Cardiac fibroblast (primary cell): ENCODE results near the gene SLC43A1.

Experiments used
- DNase-seq, 2 donors: peaks; one replicate each; pipeline versions ENCODE4 v3.0.0 to v3.0.0-alpha.2; 2010; ENCODE audit warnings: low read depth in 2 of 2
- H3K4me3 ChIP-seq, 2 donors: replicated peaks in 1 of 2; 1 replicate in 1 of 2; 2 replicates in 1 of 2; pipeline ENCODE4 v1.5.1; 2011; ENCODE audit warnings: low read depth in 2 of 2, low read length in 2 of 2, mild to moderate bottlenecking in 2 of 2, moderate library complexity in 1 of 2
- TF ChIP-seq, protein P1 (sequence below): IDR thresholded peaks from one replicate; pipeline ENCODE4 v1.5.1; 2011; ENCODE audit warnings: low read depth, mild to moderate bottlenecking, low read length, inconsistent platforms

Gene SLC43A1

DNA sequence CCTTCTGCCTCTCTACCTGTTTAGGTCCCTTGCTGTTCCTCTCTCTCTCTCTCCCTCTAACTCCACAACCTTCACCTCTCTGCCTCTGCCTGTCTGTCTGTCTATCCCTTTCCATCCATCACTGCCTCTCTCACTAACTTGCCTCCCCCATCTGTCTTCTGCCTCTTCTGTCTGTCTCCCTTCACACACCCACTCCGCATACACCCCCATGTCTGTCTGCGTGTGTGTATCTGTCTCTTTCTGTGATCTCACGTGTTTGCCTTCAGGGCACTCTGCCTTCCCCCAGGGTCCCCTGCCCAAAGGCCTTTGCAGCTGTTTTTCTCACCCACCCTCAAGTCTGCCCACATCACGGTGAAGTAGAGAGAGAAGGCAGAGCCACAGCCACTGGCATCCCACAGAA is 47.2 kb downstream of the SLC43A1 start:
- TF ChIP-seq, protein P1, sequence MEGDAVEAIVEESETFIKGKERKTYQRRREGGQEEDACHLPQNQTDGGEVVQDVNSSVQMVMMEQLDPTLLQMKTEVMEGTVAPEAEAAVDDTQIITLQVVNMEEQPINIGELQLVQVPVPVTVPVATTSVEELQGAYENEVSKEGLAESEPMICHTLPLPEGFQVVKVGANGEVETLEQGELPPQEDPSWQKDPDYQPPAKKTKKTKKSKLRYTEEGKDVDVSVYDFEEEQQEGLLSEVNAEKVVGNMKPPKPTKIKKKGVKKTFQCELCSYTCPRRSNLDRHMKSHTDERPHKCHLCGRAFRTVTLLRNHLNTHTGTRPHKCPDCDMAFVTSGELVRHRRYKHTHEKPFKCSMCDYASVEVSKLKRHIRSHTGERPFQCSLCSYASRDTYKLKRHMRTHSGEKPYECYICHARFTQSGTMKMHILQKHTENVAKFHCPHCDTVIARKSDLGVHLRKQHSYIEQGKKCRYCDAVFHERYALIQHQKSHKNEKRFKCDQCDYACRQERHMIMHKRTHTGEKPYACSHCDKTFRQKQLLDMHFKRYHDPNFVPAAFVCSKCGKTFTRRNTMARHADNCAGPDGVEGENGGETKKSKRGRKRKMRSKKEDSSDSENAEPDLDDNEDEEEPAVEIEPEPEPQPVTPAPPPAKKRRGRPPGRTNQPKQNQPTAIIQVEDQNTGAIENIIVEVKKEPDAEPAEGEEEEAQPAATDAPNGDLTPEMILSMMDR = no peak
- no peak for DNase-seq
- H3K4me3 ChIP-seq = no peak overlapping the region

DNA sequence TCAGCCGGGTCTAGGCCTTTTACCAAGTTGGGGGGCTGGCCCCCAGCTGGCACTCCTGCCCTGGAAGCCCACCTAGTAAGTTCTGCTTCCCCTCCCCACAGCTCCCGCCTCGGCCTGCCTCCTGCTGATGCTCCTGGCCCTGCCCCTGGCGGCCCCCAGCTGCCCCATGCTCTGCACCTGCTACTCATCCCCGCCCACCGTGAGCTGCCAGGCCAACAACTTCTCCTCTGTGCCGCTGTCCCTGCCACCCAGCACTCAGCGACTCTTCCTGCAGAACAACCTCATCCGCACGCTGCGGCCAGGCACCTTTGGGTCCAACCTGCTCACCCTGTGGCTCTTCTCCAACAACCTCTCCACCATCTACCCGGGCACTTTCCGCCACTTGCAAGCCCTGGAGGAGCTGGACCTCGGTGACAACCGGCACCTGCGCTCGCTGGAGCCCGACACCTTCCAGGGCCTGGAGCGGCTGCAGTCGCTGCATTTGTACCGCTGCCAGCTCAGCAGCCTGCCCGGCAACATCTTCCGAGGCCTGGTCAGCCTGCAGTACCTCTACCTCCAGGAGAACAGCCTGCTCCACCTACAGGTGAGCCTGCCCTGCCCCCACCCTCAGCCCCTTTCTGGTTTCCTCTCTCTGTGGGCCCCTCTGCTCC is 47.9 kb downstream of the SLC43A1 start:
- DNase-seq = no peak
- TF ChIP-seq, protein P1 = no peak
- H3K4me3 ChIP-seq = no peak overlapping the region

DNA sequence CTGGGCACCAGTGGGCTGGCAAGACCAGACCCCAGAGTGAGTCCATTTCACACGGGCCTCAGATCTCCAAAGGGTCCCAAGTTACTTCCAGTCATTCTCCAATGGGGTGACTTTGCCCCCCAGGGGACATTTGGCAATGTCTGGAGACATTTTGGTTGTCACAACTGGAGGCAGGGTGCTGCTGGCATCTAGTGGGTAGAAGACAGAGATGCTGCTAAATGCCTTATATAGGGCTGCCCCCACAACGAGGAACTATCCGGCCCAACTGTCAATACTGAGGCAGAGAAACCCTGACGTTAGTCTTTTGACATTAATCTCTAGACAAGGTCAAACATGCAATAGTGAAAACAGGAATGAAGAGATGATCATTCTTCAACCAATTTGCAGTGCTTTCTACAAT is 48.8 kb downstream of the SLC43A1 start:
- no peak for DNase-seq
- TF ChIP-seq, protein P1 = no peak
- H3K4me3 ChIP-seq = no peak overlapping the region

DNA sequence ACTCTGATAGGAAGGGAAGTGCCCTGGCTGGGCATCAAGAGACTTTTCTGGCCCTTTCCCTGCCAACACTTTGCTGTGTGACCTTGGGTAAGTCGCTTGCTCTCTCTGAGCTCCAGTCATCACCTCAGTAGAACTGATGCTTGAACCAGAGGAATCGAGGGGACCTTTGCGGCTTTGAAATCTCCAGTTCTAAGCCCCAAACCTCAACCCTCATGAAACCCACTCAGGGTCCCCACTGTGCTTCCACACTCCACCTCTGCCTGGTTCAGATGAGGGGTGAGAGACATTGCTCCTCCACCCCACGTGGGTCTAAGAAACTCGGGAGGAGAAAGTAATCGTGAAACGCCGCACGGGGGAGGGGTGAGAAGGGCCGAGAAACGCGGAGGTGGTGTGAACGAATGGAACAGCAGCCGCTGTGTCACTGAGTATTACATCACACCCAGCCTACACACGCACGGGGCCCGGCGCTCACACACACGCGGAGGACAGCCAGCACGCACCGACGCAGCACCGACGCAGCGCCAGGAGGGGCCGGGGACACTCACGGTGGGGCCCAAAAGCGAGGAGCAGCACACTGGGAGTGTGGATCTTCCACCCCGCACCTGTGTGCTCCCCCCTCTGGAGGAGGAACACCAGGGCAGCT is 50.8 kb downstream of the SLC43A1 start:
- TF ChIP-seq, protein P1 = no peak
- DNase-seq = no peak
- no peak overlapping the region for H3K4me3 ChIP-seq

DNA sequence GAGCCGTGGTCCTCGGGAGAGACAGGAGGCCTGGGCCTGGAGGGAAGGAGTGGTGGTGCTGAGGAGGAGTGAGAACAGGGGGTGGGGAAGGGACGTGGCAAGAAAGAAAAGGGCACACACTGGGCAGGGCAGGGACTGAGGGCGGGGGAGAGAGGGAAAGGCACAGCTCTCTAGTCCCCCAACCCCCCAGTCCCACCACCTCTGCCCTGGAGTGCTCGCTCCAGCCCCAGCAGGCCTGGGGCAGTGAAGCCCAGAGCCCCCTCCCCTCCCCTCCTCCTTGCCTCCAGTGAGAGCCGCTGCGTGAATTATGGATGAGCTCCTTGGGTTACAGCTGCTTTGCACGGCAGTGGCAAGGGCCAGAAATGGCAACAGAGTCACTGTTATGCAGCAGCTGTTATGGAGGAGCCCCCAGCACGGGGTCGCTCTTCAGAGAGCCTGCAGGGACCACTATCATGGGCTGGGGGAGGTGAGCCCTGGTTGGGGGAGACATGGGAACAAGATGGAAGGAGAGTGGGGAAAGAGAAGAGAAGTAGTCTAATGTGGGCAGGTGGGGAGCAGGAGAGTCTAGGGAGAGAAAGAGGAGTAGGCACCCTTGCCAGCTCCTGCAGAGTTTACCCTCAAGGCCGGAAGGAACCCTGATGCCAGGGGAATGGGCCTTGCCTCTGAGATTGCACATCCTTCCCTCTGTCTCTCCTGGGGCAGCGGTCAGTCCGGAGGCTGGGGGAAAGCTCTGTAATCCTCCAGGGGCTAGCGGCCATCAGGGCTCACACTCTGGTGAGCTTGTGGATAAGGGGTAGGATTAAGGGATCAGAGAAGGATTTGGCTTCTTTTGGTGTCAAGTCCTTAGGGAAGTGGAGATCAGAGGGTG is 51.6 kb downstream of the SLC43A1 start:
- TF ChIP-seq, protein P1 = no peak
- no peak overlapping the region for H3K4me3 ChIP-seq
- no peak for DNase-seq

DNA sequence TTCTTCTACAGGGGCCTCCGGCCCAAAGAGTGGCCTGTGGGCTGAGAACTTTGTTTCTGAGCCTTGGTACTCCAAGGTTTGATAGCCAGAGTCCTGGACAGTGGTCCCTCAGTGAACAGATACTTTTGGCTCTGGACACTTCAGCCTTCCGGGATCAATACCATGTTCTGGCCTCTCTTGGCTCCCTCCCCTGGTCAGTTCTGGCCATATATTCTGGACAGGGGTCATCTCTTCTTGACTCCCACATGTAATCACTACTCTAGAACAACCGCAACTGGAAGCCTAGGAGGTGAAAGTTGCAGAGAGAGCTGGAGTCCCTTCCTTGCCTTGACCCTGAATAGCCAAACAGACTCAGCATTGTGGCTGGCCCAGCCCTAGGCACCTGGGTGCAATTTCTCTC is 52.9 kb downstream of the SLC43A1 start:
- DNase-seq = no peak
- H3K4me3 ChIP-seq = no peak overlapping the region
- TF ChIP-seq, protein P1 = no peak
